Activated CD8-positive, alpha-beta memory T cell treated with anti-CD3 and anti-CD28 coated beads for 1 hour (primary cell): ENCODE data around the gene NAV2.

Source experiments
- DNase-seq, 2 donors: peaks; one replicate each; pipeline ENCODE4 v3.0.0-alpha.2; 2020; ENCODE audit warnings: low read depth in 1 of 2; ENCODE audit errors: extremely low read depth in 1 of 2

NAV2 gene

DNA sequence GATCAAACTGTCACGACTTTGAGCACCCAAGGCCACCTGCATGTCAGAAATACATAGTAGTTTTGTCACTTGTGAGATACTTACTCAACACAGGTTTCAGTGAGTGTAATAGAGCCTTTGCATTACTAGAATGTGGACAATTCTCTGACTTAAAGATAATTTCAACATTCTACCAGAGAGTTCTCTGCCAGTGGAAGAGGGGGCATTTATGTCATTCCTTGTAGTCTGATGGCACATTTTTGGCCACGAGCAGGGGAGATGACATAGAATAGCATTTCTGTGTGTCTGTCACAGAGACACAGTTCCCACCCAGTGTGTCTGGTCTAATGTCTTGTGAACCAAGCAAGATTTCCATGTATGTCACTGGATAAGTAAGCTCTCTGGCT is 335.1 kb downstream of the NAV2 start:
- DNase-seq, result no peak

DNA sequence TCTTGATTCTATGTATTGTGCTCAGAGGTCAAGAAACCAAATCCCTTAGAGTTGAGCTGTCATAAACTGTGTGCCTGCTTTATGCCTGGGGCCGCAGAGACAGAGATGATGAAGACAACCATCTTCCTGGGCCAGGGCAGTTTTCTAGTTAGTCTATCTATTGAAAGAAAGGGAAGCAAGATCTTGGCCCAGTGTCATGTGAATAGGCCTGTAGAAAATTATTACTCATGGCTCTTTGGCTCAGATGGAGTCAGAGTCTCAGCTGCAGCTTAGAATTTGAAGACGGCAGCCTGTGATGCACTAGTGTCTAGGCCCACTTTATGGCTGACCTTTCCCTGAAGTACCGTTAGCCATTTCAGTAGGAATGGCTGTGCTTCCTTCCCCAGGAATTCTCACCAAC is 335.6 kb downstream of the NAV2 start:
- no peak for DNase-seq

DNA sequence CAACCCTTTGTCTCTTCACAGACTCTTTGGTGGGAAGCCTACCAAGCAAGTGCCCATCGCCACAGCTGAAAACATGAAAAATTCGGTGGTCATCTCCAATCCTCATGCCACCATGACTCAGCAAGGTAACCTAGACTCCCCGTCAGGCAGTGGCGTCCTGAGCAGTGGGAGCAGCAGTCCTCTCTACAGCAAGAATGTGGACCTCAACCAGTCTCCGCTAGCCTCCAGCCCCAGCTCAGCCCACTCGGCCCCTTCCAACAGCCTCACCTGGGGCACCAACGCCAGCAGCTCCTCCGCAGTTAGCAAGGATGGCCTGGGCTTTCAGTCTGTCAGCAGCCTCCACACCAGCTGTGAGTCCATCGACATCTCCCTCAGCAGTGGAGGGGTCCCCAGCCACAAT is 336.1 kb downstream of the NAV2 start:
- no peak for DNase-seq

DNA sequence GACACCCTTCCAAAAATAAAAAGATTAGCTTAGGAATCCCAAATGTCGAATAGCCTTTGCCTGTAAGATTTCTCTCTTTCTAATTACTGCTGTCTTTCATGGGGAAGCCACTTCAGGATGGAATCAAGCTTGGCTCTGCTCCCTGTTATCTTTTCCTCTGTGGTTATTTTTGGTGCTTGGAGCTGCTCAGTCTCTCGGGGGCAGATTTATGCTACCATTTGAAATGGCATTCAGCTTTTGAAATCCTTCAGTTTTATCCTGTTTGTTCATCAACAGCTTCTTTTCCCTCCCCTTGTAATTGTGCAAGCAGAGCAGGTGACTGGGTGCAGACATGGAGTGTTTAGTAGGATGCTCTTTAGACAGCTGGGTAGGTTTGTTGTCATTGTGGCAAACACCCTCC is 336.6 kb downstream of the NAV2 start:
- no peak for DNase-seq

DNA sequence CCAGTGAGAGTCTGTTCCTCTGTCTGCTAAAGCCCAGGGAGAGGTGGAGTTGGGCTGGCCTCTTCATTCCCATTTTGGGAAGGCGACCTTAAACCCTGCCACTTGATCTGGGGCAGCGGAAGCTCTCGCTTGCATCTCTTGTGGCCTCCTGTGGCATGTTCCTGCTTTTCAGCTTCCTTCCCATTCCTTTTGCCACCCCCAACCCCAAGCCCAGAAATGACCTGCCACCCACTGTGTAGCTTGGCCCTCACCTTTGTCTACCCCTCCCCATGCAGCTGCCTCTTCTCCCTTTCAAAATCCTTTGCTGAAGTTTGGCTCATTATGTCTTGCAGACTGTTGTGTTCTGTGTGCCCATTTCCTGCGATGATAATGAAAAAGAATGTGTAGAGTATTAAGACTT is 337.4 kb downstream of the NAV2 start:
- no peak for DNase-seq

DNA sequence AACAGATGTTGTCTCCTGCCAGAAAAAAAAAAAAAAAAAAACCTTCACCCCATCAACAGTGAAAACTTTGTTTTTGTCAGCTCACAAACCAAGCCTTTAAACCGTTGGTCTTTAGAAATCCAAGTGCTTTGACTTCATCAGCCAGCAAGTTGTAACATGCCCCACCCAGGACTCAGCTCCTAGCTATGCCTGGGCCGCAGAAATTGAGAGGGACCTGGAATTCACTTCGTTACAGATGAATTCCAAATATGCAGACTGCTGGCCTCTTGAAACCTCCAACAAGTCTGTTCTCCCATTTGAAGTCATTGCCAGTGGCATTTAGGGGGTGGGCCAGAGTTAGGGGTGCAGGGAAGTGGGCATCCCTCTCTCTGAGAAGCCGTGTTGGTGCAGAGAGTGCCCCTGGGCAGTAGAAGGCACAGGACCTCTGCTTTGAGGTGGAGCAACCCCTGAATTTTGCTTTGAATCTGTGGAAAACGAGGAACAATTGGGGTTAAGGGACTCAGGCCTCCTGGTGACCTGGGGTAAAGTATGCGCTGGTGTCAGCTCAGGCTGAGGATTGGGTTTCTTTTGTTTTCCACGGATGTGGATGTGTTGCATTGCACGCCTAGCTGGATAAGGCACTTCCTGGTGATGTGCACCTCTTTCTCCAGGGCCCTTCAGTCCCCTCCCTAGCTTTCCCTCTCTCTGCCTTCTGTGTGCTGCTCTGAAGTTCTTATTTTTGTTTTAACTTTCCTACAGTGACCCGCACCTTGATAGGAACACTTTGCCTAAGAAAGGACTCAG is 338.1 kb downstream of the NAV2 start:
- DNase-seq, result no peak

DNA sequence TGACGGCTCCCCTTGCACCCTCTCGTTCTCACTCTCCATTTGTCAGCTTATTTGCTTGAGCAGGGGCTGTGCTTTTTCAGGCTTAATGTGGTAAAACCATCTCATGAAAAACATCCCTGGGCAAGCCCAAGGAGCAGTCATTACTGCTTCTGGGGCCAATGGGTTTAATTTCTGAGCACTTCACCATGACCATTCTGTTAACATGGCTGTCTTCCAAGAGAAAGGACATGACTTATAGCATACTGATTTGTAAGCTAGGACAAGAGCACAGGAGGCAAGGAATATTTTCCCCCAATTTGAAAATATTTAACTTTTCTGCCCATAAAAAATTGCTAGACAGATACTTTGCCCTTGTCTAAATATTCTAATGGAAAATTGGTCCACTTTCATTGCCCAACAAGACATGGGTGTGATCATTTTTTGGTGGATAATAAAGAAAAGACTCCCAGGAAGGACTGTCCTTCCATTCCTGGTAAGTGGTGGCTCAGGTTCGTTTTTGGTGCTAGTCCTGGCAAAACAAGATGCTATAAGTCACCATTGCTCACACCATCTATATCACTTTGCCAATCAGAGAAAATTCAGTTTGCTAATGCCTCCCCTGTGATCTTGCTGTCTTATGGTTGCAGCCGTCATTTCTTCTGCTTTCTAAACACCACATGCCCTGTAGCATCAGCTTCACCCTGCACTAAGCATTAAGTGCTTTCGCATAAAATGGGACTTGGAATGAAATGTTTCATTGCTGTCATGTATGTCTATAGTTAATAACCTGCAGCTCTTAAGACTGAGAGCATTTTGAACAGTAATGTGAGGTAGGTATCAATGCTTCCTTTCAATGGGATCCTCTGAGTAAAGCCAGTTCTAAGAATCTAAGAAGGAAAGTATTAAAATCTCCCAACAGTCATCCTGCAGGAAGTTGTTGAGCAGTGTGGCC is 339.1 kb downstream of the NAV2 start:
- no peak for DNase-seq

DNA sequence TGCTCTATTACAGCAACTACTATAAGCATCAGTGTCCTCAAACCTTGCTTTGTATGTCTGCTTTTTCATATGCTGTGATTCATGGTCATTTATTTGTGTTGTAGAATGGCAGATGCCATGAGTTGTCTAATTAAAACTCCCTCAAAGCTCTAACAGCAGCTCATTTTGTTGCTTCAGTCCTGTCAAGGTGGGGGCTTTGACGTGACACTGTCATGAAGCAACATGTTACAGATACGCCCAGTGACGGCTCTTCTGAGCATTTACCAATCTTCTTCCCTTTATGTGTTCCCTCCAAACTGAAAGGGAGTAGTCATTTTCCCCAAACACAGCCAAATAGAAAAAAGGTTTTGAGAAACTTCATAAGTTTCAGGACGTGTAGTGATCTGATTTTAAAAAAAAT is 340.9 kb downstream of the NAV2 start:
- no peak for DNase-seq

DNA sequence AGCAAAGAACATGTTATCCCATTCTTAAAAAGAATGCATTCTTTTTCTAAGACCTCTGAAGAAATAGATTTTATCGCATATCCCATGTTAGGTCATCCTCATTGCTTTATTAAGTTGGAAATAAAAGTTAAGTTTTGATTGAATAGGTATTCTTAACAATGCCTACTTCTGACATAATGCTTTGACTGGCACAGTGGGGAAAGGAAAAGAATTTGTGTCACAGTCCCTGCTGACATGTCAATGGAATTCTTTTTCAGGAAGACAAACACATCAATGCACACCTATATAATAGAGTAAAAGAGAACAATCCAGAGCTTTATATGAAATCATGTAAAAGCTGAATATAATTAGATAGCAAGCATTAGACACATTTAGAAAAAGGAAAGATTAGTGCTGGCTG is 341.9 kb downstream of the NAV2 start:
- no peak for DNase-seq

DNA sequence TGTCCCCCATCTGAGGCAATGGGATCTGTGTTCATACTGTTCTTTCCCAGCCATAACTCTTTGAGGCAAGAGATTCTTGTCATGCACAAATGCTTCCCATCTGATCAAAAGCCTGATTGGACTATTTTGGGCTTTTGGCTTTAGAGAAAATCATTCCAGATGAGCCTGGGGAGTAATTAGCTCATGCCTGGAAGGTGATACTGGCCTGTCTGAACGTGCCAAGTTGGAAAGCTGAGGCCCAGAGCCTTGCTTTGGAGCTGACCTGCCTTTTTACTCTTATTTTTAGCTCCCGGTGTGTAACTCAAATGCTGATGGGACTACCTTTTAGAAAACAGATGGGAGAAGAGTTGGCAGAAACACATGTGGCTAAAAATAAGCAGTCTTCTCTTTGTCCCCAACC is 342.7 kb downstream of the NAV2 start:
- no peak for DNase-seq

DNA sequence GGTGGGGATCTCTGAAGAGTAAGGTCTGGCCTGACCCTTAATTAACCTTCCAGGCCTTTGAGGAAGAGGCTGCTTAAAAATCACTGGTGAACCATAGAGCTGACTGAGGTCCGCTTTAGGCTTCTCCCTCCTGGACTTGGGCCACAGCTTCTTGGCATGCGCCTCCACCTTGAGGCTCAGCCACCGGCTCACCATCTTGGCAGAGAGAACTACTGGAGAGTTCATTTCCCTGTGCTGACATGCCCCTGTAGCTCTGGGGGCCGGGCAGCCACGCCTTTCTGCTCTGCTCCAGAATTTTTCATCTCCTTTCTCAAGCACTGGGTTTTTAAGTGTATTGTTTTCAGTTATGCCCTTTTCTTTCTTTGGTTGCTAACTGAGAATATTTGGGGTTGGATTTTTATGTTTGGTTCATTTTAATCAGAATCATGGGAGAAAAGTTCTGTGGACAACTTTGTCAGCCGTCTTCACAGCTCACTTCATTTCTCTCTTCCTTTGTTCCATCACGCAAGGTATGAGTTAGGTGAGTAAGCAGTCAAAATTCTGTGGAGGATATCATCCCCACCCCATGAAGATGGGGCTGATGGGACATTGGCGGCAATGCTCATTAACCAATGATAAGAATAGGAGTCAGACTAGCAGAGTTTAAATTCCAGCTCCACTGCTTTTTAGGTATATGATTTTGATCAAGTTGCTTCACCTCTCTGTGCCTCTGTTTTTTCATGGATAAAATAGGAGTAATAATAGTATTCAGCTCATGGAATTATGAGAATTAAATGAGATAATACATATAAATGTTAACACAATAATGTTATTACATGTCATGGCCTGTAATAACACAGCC is 343.7 kb downstream of the NAV2 start:
- no peak for DNase-seq

DNA sequence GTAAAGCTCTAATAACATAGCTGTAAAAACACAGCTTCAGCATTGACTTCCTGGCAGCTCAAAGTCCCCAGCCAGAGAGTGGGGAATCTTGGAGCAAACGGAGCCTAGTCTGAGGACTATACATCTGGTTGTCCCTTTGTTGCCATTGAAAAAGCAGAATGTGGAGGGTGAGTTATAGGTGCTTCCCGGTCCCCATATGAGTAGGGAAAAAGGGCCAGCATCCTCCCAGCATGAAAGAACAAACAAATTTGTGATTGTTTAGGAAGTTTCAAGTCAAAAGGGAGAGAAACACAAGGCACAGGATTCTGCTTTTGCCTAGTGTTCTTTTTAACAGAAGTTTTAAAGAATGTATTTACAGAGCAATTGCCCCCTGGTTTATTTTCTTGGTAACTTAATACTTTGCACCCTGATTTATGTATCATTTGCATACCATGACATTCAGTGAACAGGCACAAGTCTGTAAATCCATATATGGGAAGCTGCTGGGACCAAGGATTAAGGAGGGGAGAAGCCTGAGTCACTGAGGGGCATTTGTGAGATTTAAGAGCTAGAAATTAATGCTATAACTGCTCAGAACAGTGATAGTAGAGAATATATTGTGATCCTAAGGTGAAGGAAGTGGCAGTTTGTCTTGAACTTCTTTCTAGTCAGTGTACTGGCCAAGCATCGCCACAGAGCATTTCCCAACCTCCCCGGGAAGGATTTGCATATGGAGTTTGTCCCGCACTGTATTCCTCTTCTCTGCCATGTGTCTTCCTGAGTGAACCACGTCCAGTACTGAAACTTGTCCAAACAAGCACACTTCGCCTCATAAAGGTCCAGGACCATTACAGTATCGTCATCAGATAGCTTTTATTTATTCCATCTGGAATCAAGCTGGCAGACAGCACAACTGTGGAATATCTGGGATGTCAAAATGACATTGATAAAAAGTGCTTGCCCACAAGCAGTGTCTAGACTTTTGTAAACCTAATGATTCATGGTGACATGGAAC is 344.6 kb downstream of the NAV2 start:
- DNase-seq, result no peak

DNA sequence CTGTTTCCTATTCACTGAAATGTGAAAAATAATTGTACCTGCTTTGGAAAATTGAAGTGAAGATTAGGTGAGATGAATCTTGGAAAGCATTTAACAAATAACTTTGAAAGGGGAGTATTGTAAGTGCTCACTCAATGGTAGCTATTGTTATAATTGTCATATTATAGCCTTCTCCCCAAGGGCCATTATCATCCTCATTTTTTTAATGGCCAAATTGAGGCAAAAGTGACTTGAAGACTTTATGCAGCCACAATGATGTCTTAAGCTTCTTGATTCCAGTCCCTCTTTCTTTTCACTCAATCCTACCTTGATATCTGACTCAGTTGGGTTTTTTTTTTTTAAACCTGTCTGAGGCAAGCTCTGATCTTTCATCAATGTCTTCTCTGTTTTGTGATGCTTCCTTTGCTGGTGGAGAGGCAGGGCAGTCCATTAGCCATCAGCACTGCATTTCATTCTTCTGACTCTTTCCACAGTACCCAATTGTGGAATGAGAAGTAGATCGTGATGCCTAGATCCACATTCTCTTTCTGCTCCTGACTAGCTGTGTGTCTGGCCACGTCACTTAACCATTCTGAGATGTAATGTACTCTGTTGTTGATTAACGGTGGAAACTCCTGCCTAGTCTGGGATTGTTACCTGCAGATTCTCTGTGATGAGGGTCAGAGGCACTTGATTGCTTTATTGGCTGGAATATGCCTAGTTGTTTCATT is 346.3 kb downstream of the NAV2 start:
- no peak for DNase-seq

DNA sequence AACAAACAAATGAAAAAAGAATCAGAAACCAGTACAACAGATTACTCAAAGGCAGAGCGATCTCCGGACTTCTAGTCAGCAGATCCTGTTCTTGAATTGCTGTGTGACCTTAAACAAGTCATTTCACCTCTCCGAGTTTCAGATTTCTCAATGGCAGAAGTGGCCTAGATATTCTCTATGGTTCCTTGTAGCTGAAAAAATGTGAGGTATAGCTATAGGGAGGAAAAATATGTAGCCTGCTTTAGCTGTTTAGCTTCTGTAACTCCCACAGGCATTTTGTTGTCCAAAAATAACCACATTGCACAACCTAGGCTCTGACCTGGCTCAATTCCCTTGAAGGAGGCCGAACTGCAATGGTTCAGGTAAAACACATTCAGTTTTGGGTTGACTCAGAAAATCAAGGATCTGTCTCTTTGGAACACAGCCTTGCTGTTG is 347.0 kb downstream of the NAV2 start:
- DNase-seq, result no peak

DNA sequence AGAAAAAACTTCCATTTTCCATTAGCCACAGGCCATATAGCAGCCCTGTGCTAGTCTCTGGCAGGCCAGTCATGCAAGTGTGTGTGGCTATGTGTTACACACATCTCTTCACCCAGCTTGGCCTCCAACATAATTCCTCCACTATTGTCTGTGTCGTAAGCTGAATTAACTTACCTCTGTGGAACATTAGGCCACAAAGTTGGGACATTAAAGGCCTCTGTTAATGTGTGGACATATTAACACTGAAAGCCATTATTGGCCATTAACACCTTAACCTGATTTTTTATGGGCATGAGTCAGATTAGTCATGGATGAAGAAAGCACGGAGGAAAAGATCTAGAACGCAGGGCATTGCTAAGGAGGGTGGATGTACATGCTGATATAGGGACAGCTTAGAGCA is 347.5 kb downstream of the NAV2 start:
- DNase-seq, result no peak

DNA sequence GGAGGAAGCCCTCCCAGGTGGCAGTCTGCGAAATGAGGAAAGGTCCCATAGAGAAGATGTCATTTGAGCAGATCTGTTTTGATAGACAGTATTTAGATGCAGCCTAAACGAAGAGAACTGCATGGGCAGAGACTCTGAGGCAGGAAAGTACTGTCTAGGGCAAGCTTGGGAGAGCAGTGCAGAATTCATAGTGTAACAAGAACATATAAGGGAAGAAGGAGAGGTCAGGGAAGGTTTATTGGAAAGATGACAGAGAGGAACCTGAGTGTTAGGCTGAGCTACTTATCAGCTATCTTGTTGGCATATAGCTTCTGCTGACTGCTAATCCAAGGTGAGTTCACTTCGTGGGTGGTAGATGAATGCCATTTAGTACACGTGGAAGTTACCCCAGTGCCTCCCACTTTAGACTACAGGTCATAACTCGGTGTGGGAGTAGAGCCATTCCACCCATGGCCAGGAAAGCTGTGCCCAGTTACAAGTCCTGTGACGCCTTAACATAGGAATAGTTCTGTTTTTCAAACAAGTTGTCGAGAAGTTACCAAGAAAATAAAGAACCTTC is 348.1 kb downstream of the NAV2 start:
- no peak for DNase-seq

DNA sequence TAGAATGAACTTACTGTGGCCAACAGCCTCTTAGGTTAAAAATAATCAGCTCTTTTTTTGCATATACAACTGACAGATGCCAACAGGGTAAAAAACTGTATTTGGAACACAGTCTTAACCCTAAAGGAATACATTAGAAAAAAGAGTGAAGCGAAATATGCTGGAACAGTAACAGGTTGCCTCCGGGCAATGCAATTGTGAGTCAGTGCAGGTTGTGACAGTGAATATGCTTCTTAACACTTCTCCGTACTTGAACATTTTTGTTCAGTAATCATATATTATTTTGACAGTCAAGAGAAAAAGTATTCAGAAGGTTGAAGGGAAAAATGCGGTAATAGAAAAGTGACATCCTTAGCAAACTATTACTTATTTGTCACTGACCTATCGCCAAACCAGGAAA is 349.1 kb downstream of the NAV2 start:
- no peak for DNase-seq

DNA sequence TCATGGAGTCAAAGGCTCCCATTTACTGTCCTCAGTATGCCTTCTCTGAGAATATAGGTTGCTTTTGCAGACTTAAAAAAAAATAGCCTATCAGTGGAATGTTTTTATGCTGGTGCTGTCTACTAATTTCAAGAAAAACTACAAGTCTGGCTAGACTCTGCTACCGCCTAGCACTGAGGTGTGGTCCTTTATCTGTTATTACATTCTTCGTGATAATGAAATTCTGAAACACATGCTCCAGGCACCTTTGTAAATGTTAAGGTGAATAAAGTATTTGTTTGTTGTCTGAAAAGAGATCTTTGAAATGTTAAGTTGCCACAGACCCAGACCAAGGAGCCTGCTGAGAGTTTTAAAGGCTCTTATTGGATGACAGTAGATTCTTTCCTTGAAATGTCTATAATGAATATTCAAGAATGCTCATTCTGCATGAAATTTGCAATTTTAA is 352.3 kb downstream of the NAV2 start:
- no peak for DNase-seq

DNA sequence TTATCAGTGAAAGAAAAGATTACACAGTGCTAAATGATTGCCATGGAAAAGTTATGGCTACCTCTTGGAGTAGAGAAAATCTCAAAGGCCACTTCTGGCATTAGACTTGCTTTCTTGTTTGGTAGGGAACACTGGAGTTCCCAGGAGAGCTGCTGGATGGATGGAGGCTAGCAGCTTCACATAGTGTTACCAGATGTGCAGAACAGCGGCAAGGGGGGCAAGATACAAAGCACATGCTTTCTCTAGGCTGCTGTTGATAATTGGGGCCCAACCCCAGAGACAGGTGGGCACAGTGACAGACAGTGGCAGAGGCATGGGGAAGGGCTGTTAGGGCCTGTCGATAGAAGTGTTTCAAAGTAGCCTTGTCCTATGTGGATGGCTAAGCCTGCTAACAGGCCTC is 352.8 kb downstream of the NAV2 start:
- DNase-seq, result no peak
